K562 (cell line): Measurements from ENCODE around the gene ACBD3. TPM values are rescaled to one million over a fixed set of nuclear protein-coding genes. Genes with fewer than 3 reads are reported as not detected.

ENCODE experiments used
- ATAC-seq: fragments of 200-7000 bp; cut with Tn5 transposase; 3 replicates; pipeline ENCODE4 v1.9.1; 2020; ENCODE audit warnings: moderate library complexity
- BruUV-seq: library from RNA; stranded (reverse); fragments of 400-500 nt; replicated peaks from 2 replicates; lab custom pipeline; 2021; lab: Mats Ljungman, UMichigan
- CTCF ChIA-PET: fragments of 300-600 bp; formaldehyde crosslinking; extraction: SDS; loops from one replicate; lab custom pipeline; 2021; ENCODE audit warnings: low intra/inter-chr PET ratio; lab: Yijun Ruan, JAX
- POLR2A ChIA-PET: fragments of 300-600, 350-650 bp; sonication (Branson Sonifier 250); formaldehyde crosslinking; extraction: SDS; loops from one replicate; lab custom pipeline; 2021; ENCODE audit warnings: antibody characterized with exemption, inconsistent platforms; lab: Yijun Ruan, JAX
- DNase-seq, 4 experiments: peaks; one replicate each; pipeline versions ENCODE4 v3.0.0 to v3.0.0-alpha.2; 2011 to 2018; ENCODE audit warnings: low spot score in 3 of 4, mixed read lengths in 3 of 4; ENCODE audit errors: extremely low read depth in 1 of 4
- FAIRE-seq: peaks from 2 replicates; lab custom pipeline; 2011; peaks lifted over from hg19 to GRCh38; lab: Jason Lieb, UNC
- H2AFZ ChIP-seq: 2 replicates; pipeline ENCODE4 v1.6.0; 2011; ENCODE audit warnings: low read depth, low read length, control low read depth, inconsistent platforms
- H3K27ac ChIP-seq: fragments of 200-600 bp; 3 replicates; pipeline ENCODE4 v1.8.0; 2011; ENCODE audit warnings: low read depth, mild to moderate bottlenecking, control low read depth, inconsistent platforms, low read length, moderate library complexity, mixed read lengths; ENCODE audit errors: extremely low read depth
- H3K27me3 ChIP-seq, 2 experiments: fragments of 300-600 bp in 1 of 2; 2 replicates in 1 of 2; 3 replicates in 1 of 2; pipeline versions ENCODE4 v1.6.0 to v1.8.0; 2011; ENCODE audit warnings: inconsistent platforms in 2 of 2, low read length in 2 of 2, mild to moderate bottlenecking in 1 of 2, mixed read lengths in 1 of 2, moderate library complexity in 1 of 2; ENCODE audit not compliant: control insufficient read depth in 2 of 2, insufficient read depth in 2 of 2
- H3K36me3 ChIP-seq: fragments of 300-600 bp; 3 replicates; pipeline ENCODE4 v1.8.0; 2011; ENCODE audit warnings: mild to moderate bottlenecking, low read length, inconsistent platforms; ENCODE audit not compliant: control insufficient read depth, insufficient read depth
- H3K4me1 ChIP-seq, 2 experiments: fragments of 200-600 bp in 1 of 2; replicated peaks in 1 of 2; 2 replicates in 1 of 2; 3 replicates in 1 of 2; pipeline versions ENCODE4 v1.5.1 to v1.8.0; 2011; ENCODE audit warnings: inconsistent platforms in 2 of 2, low read length in 2 of 2, mild to moderate bottlenecking in 1 of 2, mixed read lengths in 1 of 2, moderate library complexity in 1 of 2; ENCODE audit not compliant: control insufficient read depth in 2 of 2, insufficient read depth in 2 of 2
- H3K4me2 ChIP-seq: 2 replicates; pipeline ENCODE4 v1.6.1; 2011; ENCODE audit warnings: low read length, control low read depth, inconsistent platforms, mixed read lengths; ENCODE audit not compliant: insufficient read depth
- H3K4me3 ChIP-seq: fragments of 200-600 bp; sonication (generic), shearing (Covaris generic); 2 replicates; pipeline ENCODE4 v1.5.1; 2016; ENCODE audit warnings: control low read depth, inconsistent platforms
- H3K79me2 ChIP-seq: fragments of 200-600 bp; 3 replicates; pipeline ENCODE4 v1.8.0; 2011; ENCODE audit warnings: low read length, inconsistent platforms; ENCODE audit not compliant: control insufficient read depth, insufficient read depth
- H3K9ac ChIP-seq, 2 experiments: 2 replicates each; pipeline versions ENCODE4 v1.6.0 to v1.6.1; 2011; ENCODE audit warnings: low read depth in 2 of 2, low read length in 2 of 2, control low read depth in 1 of 2, inconsistent platforms in 1 of 2, mild to moderate bottlenecking in 1 of 2, mixed read lengths in 1 of 2; ENCODE audit not compliant: insufficient read depth in 1 of 2
- H3K9me1 ChIP-seq: one replicate; pipeline ENCODE4 v1.6.0; 2011; ENCODE audit warnings: inconsistent platforms, mild to moderate bottlenecking, low read length, moderate library complexity; ENCODE audit not compliant: control insufficient read depth, insufficient read depth
- H3K9me3 ChIP-seq: replicated peaks from 2 replicates; pipeline ENCODE4 v1.5.1; 2011; ENCODE audit warnings: low read depth, low read length, inconsistent platforms; ENCODE audit not compliant: control insufficient read depth, insufficient read depth
- H4K20me1 ChIP-seq: replicated peaks from 2 replicates; pipeline ENCODE4 v1.6.1; 2011; ENCODE audit warnings: low read length, inconsistent platforms, mixed read lengths; ENCODE audit not compliant: control insufficient read depth, insufficient read depth
- ASH1L ChIP-seq: fragments of 450-650 bp; IDR thresholded peaks from 2 replicates; pipeline ENCODE4 v1.6.1; 2018; ENCODE audit warnings: borderline replicate concordance, mild to moderate bottlenecking, low read depth; ENCODE audit not compliant: partially characterized antibody
- C11orf30 ChIP-seq: fragments of 450-650 bp; IDR thresholded peaks from 2 replicates; pipeline ENCODE4 v1.6.1; 2016; ENCODE audit warnings: low read depth, mild to moderate bottlenecking
- MAFF ChIP-seq: IDR thresholded peaks from 2 replicates; pipeline ENCODE4 v1.6.1; 2012; ENCODE audit warnings: low read length, improper control_type of control experiment
- MAFG ChIP-seq: fragments of 450-650 bp; conservative IDR thresholded peaks from 2 replicates; pipeline ENCODE4 v1.6.1; 2016; ENCODE audit warnings: missing genetic modification characterization, missing compliant biosample characterization
- MAFK ChIP-seq: IDR thresholded peaks from 2 replicates; pipeline ENCODE4 v1.6.1; 2011; ENCODE audit warnings: low read length, improper control_type of control experiment
- NFE2 ChIP-seq: IDR thresholded peaks from 2 replicates; pipeline ENCODE4 v1.6.1; 2014; ENCODE audit warnings: antibody characterized with exemption, low read depth
- ZNF316 ChIP-seq: fragments of 450-650 bp; IDR thresholded peaks from 2 replicates; pipeline ENCODE4 v1.6.1; 2016
- whole genome bisulfite sequencing: fragments of 100-300 bp; shearing (Covaris generic); methylation state at CpG from one replicate; pipeline ENCODE4 v1.1.6; 2016; ENCODE audit warnings: low coverage, mixed read lengths; ENCODE audit not compliant: insufficient coverage; ENCODE audit errors: missing lambda C conversion rate; 5-methylcytosine and 5-hydroxymethylcytosine counted together
- in situ Hi-C: fragments of 300-500 bp; cut with MboI; formaldehyde crosslinking; loops from 4 replicates; pipeline ENCODE4 v1.15.0; 2018; ENCODE audit warnings: inconsistent platforms, mixed read lengths
- intact Hi-C: fragments of 100-400 bp; cut with micrococcal nuclease; formaldehyde crosslinking; loops from 2 replicates; pipeline ENCODE4 v1.14.2; 2022
- polyA plus RNA-seq, 8 experiments: library from polyadenylated mRNA; depleted of rRNA in 4 of 8; stranded (reverse) in 5 of 8; unstranded in 3 of 8; fragments of >200 nt; fragmentation: Nextera tagmentation in 2 of 8; fragmentation: Illumina TruSeq in 1 of 8; extraction: Ambion mirVana in 2 of 8; extraction: Trizol in 1 of 8; gene quantifications; 2 replicates each; pipeline versions ENCODE4 v1.2.1 to v1.2.3, GENCODE V29; 2011 to 2014; ENCODE audit warnings: inconsistent platforms in 1 of 8, missing spikeins in 1 of 8
- total RNA-seq, 7 experiments: library from RNA; depleted of rRNA in 6 of 7; stranded (reverse); fragments of >200 nt in 6 of 7; fragmentation: Illumina TruSeq in 2 of 7; extraction: Trizol in 2 of 7; gene quantifications; 2 replicates each; pipeline versions ENCODE4 v1.2.1 to v1.2.3, GENCODE V29; 2011 to 2021; ENCODE audit warnings: low replicate concordance in 1 of 7
- TF ChIP-seq, protein P1 (sequence below): fragments of 450-650 bp; formaldehyde crosslinking; conservative IDR thresholded peaks from 2 replicates; pipeline ENCODE4 v1.4.0; 2022; ENCODE audit warnings: mild to moderate bottlenecking, missing genetic modification characterization

The ACBD3 gene
- total and polyA plus RNA-seq, 9 of the 15 experiments (the other 6 are each of a cell fraction or from before 2014, with no cell fraction given): 11.1 to 36.7 (median 26.9) TPM

DNA sequence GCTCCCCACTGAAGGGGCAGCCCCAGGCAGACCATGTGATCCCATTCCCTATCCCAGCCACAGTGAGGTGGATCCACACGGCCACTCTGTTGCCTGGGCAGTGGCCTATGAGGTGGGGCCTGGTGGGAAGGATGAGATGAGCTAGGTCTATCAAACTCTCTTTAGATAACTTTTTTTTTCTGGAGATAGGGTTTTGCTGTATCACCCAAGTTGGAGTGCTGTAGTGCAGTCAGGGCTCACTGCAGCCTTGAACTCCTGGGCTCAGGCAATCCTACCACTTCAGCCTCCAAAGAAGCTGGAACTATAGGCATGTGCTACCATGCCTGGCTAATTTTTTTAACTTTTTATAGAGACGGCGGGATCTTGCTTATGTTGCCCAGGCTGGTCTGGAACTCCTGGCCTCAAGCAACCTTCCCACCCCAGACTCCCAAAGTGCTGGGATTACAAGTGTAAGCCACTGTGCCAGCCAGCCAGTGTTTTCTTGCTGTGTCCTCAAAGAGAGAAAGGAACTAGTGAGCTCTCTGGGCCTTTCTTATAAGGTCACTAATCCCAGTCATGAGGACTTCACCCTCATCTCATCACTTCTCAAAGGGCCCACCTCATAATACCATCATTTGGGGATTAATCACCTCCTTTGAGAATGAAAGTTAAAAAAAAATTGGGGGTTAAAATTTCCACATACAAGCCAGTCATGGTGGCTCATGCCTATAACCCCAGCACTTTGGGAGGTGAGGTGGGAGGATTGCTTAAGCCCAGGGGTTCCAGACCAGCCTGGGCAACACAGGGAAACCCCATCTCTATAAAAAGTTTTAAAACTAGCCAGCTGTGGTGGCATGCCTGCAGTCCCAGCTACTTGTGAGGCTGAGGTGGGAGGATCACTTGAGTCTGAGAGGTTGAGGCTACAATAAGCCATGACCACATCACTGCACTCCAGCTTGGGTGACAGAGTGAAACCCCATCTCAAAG is 87.4 kb downstream of the ACBD3 start:
- DNase-seq (no peak), FAIRE-seq (no peak), ATAC-seq (peak; percentile 29)
- 39% methylated on average over 3 of the region's 3 CpGs for WGBS
- intact Hi-C loops: no loop called here
- Histone ChIP-seq H4K20me1 (no peaks in the 10 kb centered on the region), H3K27ac (no peak overlapping the region), H3K9me1 (no peaks in the 10 kb centered on the region), H3K9ac (peak overlapping the region in 1 of 2 experiments; percentile 28; a peak in 1 of 4 replicates), H3K4me1 (peaks cover 11 to 14% of the 10 kb centered on the region in 2 experiments; a peak in 4 of 5 replicates), H3K36me3 (no peaks in the 10 kb centered on the region), H3K4me2 (no peak overlapping the region), H3K9me3 (no peaks in the 10 kb centered on the region), H3K4me3 (no peak overlapping the region), H3K27me3 (no peaks in the 10 kb centered on the region), H3K79me2 (no peaks in the 10 kb centered on the region), H2AFZ (no peak overlapping the region)
- TF ChIP-seq ZNF316: peak; percentile 20; the same call in 1 of the 2 replicates
- TF ChIP-seq MAFF: peak; percentile 43; the same call in 1 of the 2 replicates
- TF ChIP-seq C11orf30: peak; percentile 64; the same call in 1 of the 2 replicates
- no peak for TF ChIP-seq ASH1L
- peak; percentile 22; the same call in 1 of the 2 replicates for TF ChIP-seq MAFG (tag)
- 0 out of 2 replicates have a peak, but pooled peaks have one; percentile 7 for TF ChIP-seq MAFK
- TF ChIP-seq, protein P1, sequence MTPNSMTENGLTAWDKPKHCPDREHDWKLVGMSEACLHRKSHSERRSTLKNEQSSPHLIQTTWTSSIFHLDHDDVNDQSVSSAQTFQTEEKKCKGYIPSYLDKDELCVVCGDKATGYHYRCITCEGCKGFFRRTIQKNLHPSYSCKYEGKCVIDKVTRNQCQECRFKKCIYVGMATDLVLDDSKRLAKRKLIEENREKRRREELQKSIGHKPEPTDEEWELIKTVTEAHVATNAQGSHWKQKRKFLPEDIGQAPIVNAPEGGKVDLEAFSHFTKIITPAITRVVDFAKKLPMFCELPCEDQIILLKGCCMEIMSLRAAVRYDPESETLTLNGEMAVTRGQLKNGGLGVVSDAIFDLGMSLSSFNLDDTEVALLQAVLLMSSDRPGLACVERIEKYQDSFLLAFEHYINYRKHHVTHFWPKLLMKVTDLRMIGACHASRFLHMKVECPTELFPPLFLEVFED: no peak
- TF ChIP-seq NFE2: peak; percentile 61
- no TSS peak for BruUV-seq
- in situ Hi-C loops: no loop called here
- ChIA-PET POLR2A (interaction anchor here (0.6 to 2.5 kb wide), 15 partner anchors 9 to 839 kb away, joined by 3 to 15 read pairs (median 3); partner anchors contain the start of gene H3-3A), CTCF (no interaction called here)
